HCT116 (cell line): ENCODE results near the gene TOR1AIP2. TPM values are rescaled to one million over a fixed set of nuclear protein-coding genes. Genes with fewer than 3 reads are reported as not detected.

Experiments used
- ATAC-seq: fragments of 200-7000 bp; cut with Tn5 transposase; 2 replicates; pipeline ENCODE4 v1.9.1; 2020; ENCODE audit warnings: mild to moderate bottlenecking, moderate library complexity
- BruUV-seq: library from RNA; stranded (reverse); fragments of 400-500 nt; replicated peaks from 2 replicates; lab custom pipeline; 2021; lab: Mats Ljungman, UMichigan
- CTCF ChIA-PET: fragments of 300-600 bp; sonication (Branson Sonifier 250); formaldehyde crosslinking; loops from one replicate; lab custom pipeline; 2021; ENCODE audit warnings: antibody characterized with exemption; lab: Charles Lee
- POLR2A ChIA-PET: fragments of 300-600, 350-600 bp; sonication (Branson Sonifier 250); formaldehyde crosslinking; loops from one replicate; lab custom pipeline; 2021; ENCODE audit warnings: antibody characterized with exemption; lab: Charles Lee
- RAD21 ChIA-PET, 2 experiments: fragments of 300-600 bp; sonication (Branson Sonifier 250); formaldehyde crosslinking; loops; one replicate each; lab custom pipeline; 2023; ENCODE audit warnings: low total read pairs in 2 of 2; ENCODE audit not compliant: uncharacterized antibody in 2 of 2, unreplicated experiment in 2 of 2, low non-redundant PET in 1 of 2; lab: Charles Lee
- DNase-seq: peaks from one replicate; pipeline ENCODE4 v3.0.0-alpha.2; 2010; ENCODE audit warnings: low read depth, low spot score
- H2AFZ ChIP-seq: fragments of 200-600 bp; shearing (Covaris generic), sonication (generic); 2 replicates; pipeline ENCODE4 v1.6.1; 2017; ENCODE audit warnings: low read depth, mixed run types, mixed read lengths, antibody characterized with exemption, low read length; ENCODE audit not compliant: poor library complexity, severe bottlenecking
- H3K27ac ChIP-seq: 2 replicates; pipeline ENCODE4 v1.5.1; 2012; ENCODE audit warnings: low read depth, low read length
- H3K27me3 ChIP-seq: fragments of 200-600 bp; sonication (generic); 2 replicates; pipeline ENCODE4 v1.6.1; 2016; ENCODE audit warnings: mixed run types, low read length, mixed read lengths; ENCODE audit not compliant: insufficient read depth
- H3K36me3 ChIP-seq, 2 experiments: fragments of 200-500 bp in 1 of 2; fragments of 200-600 bp in 1 of 2; sonication (Bioruptor generic) in 1 of 2; sonication (generic) in 1 of 2; 2 replicates each; pipeline versions ENCODE4 v1.5.1 to v1.6.1; 2014 to 2016; ENCODE audit warnings: low read length in 2 of 2, inconsistent platforms in 1 of 2, mixed read lengths in 1 of 2, mixed run types in 1 of 2; ENCODE audit not compliant: insufficient read depth in 2 of 2, control insufficient read depth in 1 of 2
- H3K4me1 ChIP-seq, 2 experiments: fragments of 200-600 bp in 1 of 2; sonication (generic) in 1 of 2; 2 replicates each; pipeline versions ENCODE4 v1.5.1 to v1.6.1; 2012 to 2017; ENCODE audit warnings: low read length in 2 of 2, inconsistent platforms in 1 of 2, mild to moderate bottlenecking in 1 of 2, mixed read lengths in 1 of 2, mixed run types in 1 of 2, moderate library complexity in 1 of 2; ENCODE audit not compliant: insufficient read depth in 2 of 2, control insufficient read depth in 1 of 2
- H3K4me2 ChIP-seq: fragments of 200-600 bp; sonication (generic); 2 replicates; pipeline ENCODE4 v1.6.1; 2017; ENCODE audit warnings: mixed run types, low read length, mixed read lengths
- H3K4me3 ChIP-seq, 2 experiments: fragments of 200-600 bp in 1 of 2; sonication (generic) in 1 of 2; replicated peaks in 1 of 2; 2 replicates each; pipeline ENCODE4 v1.5.1; 2011 to 2016; ENCODE audit warnings: low read length in 2 of 2, control low read depth in 1 of 2, low read depth in 1 of 2, mild to moderate bottlenecking in 1 of 2, mixed read lengths in 1 of 2, mixed run types in 1 of 2
- H3K79me2 ChIP-seq: fragments of 200-600 bp; sonication (generic); 2 replicates; pipeline ENCODE4 v1.6.1; 2017; ENCODE audit warnings: mild to moderate bottlenecking, mixed run types, low read length, moderate library complexity, mixed read lengths; ENCODE audit not compliant: insufficient read depth
- H3K9ac ChIP-seq: fragments of 200-600 bp; sonication (generic); 2 replicates; pipeline ENCODE4 v1.6.1; 2016; ENCODE audit warnings: low read length, mixed read lengths
- H3K9me2 ChIP-seq: fragments of 200-600 bp; sonication (generic), shearing (Covaris generic); 2 replicates; pipeline ENCODE4 v1.6.1; 2017; ENCODE audit warnings: mixed run types, mild to moderate bottlenecking, moderate library complexity; ENCODE audit not compliant: insufficient read depth
- H3K9me3 ChIP-seq, 2 experiments: fragments of 200-500 bp in 1 of 2; fragments of 200-600 bp in 1 of 2; sonication (Bioruptor generic) in 1 of 2; sonication (generic) in 1 of 2; 2 replicates each; pipeline ENCODE4 v1.6.1; 2014 to 2017; ENCODE audit warnings: low read length in 2 of 2, mixed read lengths in 2 of 2, inconsistent platforms in 1 of 2, low read depth in 1 of 2, mild to moderate bottlenecking in 1 of 2, mixed run types in 1 of 2, moderate library complexity in 1 of 2; ENCODE audit not compliant: control insufficient read depth in 1 of 2, insufficient read depth in 1 of 2
- H4K20me1 ChIP-seq: fragments of 200-600 bp; sonication (generic), shearing (Covaris generic); 2 replicates; pipeline ENCODE4 v1.6.1; 2017; ENCODE audit warnings: mixed run types, mild to moderate bottlenecking, moderate library complexity; ENCODE audit not compliant: insufficient read depth
- ELF1 ChIP-seq: IDR thresholded peaks from 2 replicates; pipeline ENCODE4 v1.6.1; 2012; ENCODE audit warnings: low read depth, borderline replicate concordance
- EZH2phosphoT487 ChIP-seq: fragments of 200-600 bp; IDR thresholded peaks from 2 replicates; pipeline ENCODE4 v1.6.1; 2018; ENCODE audit warnings: antibody characterized with exemption, borderline replicate concordance
- FOSL1 ChIP-seq: IDR thresholded peaks from 2 replicates; pipeline ENCODE4 v1.6.1; 2012; ENCODE audit warnings: low read depth
- POLR2AphosphoS5 ChIP-seq: IDR thresholded peaks from 2 replicates; pipeline ENCODE4 v1.6.1; 2011; ENCODE audit warnings: mild to moderate bottlenecking, low read depth, low read length, moderate library complexity
- TCF7L2 ChIP-seq: IDR thresholded peaks from 2 replicates; pipeline ENCODE4 v1.7.0; 2011; ENCODE audit warnings: borderline replicate concordance, inconsistent platforms; ENCODE audit not compliant: insufficient read depth, insufficient read length; ENCODE audit errors: extremely low read depth
- YY1 ChIP-seq: IDR thresholded peaks from 2 replicates; pipeline ENCODE4 v1.6.1; 2011; ENCODE audit warnings: low read length, low read depth, moderate library complexity, mild to moderate bottlenecking; ENCODE audit not compliant: insufficient replicate concordance; ENCODE audit errors: extremely low read depth
- ZNF274 ChIP-seq: fragments of 200-500 bp; sonication (Bioruptor generic); IDR thresholded peaks from 2 replicates; pipeline ENCODE4 v1.6.1; 2014; ENCODE audit warnings: mild to moderate bottlenecking, low read depth, low read length, inconsistent platforms
- intact Hi-C: fragments of 100-400 bp; cut with micrococcal nuclease; formaldehyde crosslinking; loops from 2 replicates; pipeline ENCODE4 v1.10.0; 2022
- total RNA-seq: library from RNA; stranded (reverse); gene quantifications from one replicate; pipeline ENCODE4 v1.2.1, GENCODE V29; 2021; ENCODE audit not compliant: unreplicated experiment
- TF ChIP-seq, protein P1 (sequence below): IDR thresholded peaks from 2 replicates; pipeline ENCODE4 v1.6.1; 2012; ENCODE audit warnings: low read depth
- TF ChIP-seq, protein P2 (sequence below): IDR thresholded peaks from 2 replicates; pipeline ENCODE4 v1.6.1; 2012
- TF ChIP-seq, protein P3 (sequence below), 3 experiments: fragments of 200-600 bp in 1 of 3; sonication (generic) in 1 of 3; IDR thresholded peaks in 2 of 3; conservative IDR thresholded peaks in 1 of 3; 2 replicates each; pipeline ENCODE4 v1.5.1; 2012 to 2017; ENCODE audit warnings: low read depth in 2 of 3, low read length in 2 of 3, antibody characterized with exemption in 1 of 3, borderline replicate concordance in 1 of 3, control low read depth in 1 of 3, mild to moderate bottlenecking in 1 of 3, mixed read lengths in 1 of 3, mixed run types in 1 of 3, moderate library complexity in 1 of 3; ENCODE audit not compliant: insufficient read depth in 1 of 3

Gene TOR1AIP2
- total RNA-seq, 1 experiment from 2014 or later = 106 TPM

DNA sequence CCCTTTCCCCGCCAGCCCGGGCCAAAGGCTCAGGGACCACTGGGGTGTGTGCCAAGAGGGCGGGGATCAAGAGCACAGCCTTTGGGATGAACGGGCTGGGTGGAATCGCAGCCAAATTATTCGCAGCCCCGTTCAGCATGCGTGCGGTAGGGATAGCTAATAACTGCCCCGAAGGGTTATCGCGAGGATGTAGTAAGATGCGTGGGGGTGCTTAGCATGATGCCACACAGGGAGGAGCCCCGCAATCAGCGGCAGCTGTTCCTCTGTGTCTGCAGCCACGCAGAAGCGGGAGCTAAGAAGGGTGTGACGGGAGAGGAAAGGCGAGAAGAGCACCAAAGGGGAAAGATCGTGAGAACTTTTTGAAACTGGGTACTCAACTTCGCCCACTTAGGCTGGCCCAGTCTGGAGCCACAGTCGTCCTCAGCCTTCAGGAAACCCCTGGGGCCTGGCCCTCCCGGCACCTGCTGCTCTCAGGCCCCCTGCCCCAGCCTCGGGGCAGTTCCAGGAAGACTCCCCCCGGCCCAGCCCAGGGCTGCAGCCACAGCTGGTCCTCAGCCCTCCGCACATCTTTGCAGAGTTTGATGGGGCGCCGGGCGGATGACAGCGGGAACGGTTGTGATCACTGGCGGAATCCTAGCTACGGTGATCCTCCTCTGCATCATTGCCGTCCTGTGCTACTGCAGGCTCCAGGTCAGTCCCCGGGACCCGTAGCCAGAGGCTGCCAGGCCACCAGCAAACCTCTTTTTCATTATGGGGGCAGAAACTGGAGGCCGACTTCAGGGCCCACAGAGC, 64.9 kb downstream of the TOR1AIP2 start:
- Histone ChIP-seq H3K4me1 (peaks cover 3 to 28% of the 10 kb centered on the region in 2 experiments; a peak in 3 of 4 replicates), H3K27ac (no peak overlapping the region), H2AFZ (no peak overlapping the region), H3K9me3 (no peaks in the 10 kb centered on the region), H3K4me3 (no peak overlapping the region), H3K36me3 (no peaks in the 10 kb centered on the region), H4K20me1 (no peaks in the 10 kb centered on the region), H3K4me2 (no peak overlapping the region), H3K79me2 (no peaks in the 10 kb centered on the region), H3K27me3 (no peaks in the 10 kb centered on the region), H3K9me2 (no peaks in the 10 kb centered on the region), H3K9ac (no peak overlapping the region)
- intact Hi-C loops = loop anchor here (10.0 kb wide), 1 partner anchor 558 kb away; no protein-coding TSS in a partner anchor
- no peak for ATAC-seq
- ChIA-PET CTCF (interaction anchor here (3.9 to 8.7 kb wide), 2 partner anchors 107 to 368 kb away, joined by 37 to 479 read pairs; no protein-coding TSS in a partner anchor), POLR2A (no interaction called here), RAD21 (no interaction called here)
- TF ChIP-seq, protein P1, sequence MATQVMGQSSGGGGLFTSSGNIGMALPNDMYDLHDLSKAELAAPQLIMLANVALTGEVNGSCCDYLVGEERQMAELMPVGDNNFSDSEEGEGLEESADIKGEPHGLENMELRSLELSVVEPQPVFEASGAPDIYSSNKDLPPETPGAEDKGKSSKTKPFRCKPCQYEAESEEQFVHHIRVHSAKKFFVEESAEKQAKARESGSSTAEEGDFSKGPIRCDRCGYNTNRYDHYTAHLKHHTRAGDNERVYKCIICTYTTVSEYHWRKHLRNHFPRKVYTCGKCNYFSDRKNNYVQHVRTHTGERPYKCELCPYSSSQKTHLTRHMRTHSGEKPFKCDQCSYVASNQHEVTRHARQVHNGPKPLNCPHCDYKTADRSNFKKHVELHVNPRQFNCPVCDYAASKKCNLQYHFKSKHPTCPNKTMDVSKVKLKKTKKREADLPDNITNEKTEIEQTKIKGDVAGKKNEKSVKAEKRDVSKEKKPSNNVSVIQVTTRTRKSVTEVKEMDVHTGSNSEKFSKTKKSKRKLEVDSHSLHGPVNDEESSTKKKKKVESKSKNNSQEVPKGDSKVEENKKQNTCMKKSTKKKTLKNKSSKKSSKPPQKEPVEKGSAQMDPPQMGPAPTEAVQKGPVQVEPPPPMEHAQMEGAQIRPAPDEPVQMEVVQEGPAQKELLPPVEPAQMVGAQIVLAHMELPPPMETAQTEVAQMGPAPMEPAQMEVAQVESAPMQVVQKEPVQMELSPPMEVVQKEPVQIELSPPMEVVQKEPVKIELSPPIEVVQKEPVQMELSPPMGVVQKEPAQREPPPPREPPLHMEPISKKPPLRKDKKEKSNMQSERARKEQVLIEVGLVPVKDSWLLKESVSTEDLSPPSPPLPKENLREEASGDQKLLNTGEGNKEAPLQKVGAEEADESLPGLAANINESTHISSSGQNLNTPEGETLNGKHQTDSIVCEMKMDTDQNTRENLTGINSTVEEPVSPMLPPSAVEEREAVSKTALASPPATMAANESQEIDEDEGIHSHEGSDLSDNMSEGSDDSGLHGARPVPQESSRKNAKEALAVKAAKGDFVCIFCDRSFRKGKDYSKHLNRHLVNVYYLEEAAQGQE = no peak
- no peak for DNase-seq
- BruUV-seq = no TSS peak

DNA sequence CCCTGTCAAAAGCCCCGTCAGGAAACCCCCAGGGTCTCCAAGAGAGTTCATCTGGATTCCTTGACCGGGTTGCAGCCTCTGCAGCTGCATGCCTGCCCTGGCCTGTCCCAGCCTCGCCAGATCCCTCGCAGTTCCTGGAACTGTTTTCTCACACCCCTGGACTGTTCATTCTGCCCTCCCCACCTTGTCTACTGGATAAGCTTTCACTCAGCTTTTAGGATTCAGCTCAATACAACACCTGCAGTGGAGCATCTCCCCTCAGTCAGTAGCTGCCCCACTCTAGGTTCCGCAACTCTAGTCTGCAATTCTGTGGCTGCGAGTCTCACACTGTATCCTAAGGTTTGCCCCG, 67.3 kb downstream of the TOR1AIP2 start:
- H3K4me3 ChIP-seq = no peak overlapping the region
- H2AFZ ChIP-seq = no peak overlapping the region
- no TSS peak for BruUV-seq
- H4K20me1 ChIP-seq = no peaks in the 10 kb centered on the region
- POLR2A ChIA-PET = interaction anchor here (1.0 to 1.8 kb wide), 2 partner anchors 100 to 104 kb away, joined by 3 to 7 read pairs; no protein-coding TSS in a partner anchor
- peaks cover 3 to 26% of the 10 kb centered on the region in 2 experiments; a peak in 3 of 4 replicates for H3K4me1 ChIP-seq
- no peaks in the 10 kb centered on the region for H3K79me2 ChIP-seq
- no peaks in the 10 kb centered on the region for H3K27me3 ChIP-seq
- no peak overlapping the region for H3K9ac ChIP-seq
- CTCF ChIA-PET = interaction anchor here (0.7 to 8.7 kb wide), 29 partner anchors 9 to 1510 kb away, joined by 3 to 479 read pairs (median 6); no protein-coding TSS in a partner anchor
- no peaks in the 10 kb centered on the region for H3K36me3 ChIP-seq
- H3K9me2 ChIP-seq = no peaks in the 10 kb centered on the region
- H3K27ac ChIP-seq = no peak overlapping the region
- RAD21 ChIA-PET = interaction anchor here (0.6 to 2.6 kb wide), 7 partner anchors 100 to 731 kb away, joined by 3 to 22 read pairs (median 4); no protein-coding TSS in a partner anchor
- intact Hi-C loops = loop anchor here (1.0 to 10.0 kb wide), 3 partner anchors 104 to 556 kb away; no protein-coding TSS in a partner anchor
- no peak for DNase-seq
- H3K4me2 ChIP-seq = no peak overlapping the region
- no peaks in the 10 kb centered on the region for H3K9me3 ChIP-seq
- ATAC-seq = no peak
- TF ChIP-seq FOSL1 = no peak
- TF ChIP-seq, protein P2, sequence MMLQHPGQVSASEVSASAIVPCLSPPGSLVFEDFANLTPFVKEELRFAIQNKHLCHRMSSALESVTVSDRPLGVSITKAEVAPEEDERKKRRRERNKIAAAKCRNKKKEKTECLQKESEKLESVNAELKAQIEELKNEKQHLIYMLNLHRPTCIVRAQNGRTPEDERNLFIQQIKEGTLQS = no peak
- no peak for TF ChIP-seq TCF7L2
- TF ChIP-seq ZNF274 = no peak
- TF ChIP-seq ELF1 = no peak
- no peak for TF ChIP-seq YY1
- no peak for TF ChIP-seq POLR2AphosphoS5
- TF ChIP-seq, protein P3, sequence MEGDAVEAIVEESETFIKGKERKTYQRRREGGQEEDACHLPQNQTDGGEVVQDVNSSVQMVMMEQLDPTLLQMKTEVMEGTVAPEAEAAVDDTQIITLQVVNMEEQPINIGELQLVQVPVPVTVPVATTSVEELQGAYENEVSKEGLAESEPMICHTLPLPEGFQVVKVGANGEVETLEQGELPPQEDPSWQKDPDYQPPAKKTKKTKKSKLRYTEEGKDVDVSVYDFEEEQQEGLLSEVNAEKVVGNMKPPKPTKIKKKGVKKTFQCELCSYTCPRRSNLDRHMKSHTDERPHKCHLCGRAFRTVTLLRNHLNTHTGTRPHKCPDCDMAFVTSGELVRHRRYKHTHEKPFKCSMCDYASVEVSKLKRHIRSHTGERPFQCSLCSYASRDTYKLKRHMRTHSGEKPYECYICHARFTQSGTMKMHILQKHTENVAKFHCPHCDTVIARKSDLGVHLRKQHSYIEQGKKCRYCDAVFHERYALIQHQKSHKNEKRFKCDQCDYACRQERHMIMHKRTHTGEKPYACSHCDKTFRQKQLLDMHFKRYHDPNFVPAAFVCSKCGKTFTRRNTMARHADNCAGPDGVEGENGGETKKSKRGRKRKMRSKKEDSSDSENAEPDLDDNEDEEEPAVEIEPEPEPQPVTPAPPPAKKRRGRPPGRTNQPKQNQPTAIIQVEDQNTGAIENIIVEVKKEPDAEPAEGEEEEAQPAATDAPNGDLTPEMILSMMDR (IDR thresholded peaks at IDR 0.05 in 2 of 3, conservative IDR thresholded peaks at IDR 0.05 in 1 of 3; ENCODE audit: borderline replicate concordance in 1 of 3, insufficient read depth in 1 of 3, low read depth in 2 of 3, low read length in 2 of 3) = no peak
- TF ChIP-seq EZH2phosphoT487 = no peak
